C4-2B (cell line): ENCODE results near the gene TMEM156.

Experiments used
- CTCF ChIP-seq: fragments of 450-650 bp; conservative IDR thresholded peaks from 2 replicates; pipeline ENCODE4 v1.5.1; 2017; ENCODE audit warnings: mild to moderate bottlenecking
- ZFX ChIP-seq: fragments of 450-650 bp; IDR thresholded peaks from 2 replicates; pipeline ENCODE4 v1.6.1; 2017

GRCh38 chr4:38979081-38979480, 53.1 kb downstream of the TMEM156 start:
- TF ChIP-seq CTCF (no peak), ZFX (no peak)
